Stomach (tissue), 9 donors: ENCODE data around the gene KLK7. TPM values are rescaled to one million over a fixed set of nuclear protein-coding genes. Genes with fewer than 3 reads are reported as not detected.

Source experiments
- DNase-seq, 2 donors: peaks; one replicate each; pipeline versions ENCODE4 v3.0.0 to v3.0.0-alpha.2; 2013 to 2019
- H3K27ac ChIP-seq, 5 donors: fragments of 200-600 bp in 4 of 5; sonication (generic) in 4 of 5; one replicate each; pipeline ENCODE4 v1.5.1; 2013 to 2019; ENCODE audit warnings: mild to moderate bottlenecking in 1 of 5, moderate library complexity in 1 of 5
- H3K27me3 ChIP-seq, 3 donors: fragments of 200-600 bp; sonication (generic); one replicate each; pipeline ENCODE4 v1.5.1; 2017 to 2019; ENCODE audit warnings: mixed run types in 1 of 3
- H3K36me3 ChIP-seq, 4 donors: fragments of 200-600 bp; sonication (generic); 1 replicate in 3 of 4; 2 replicates in 1 of 4; pipeline ENCODE4 v1.5.1; 2016 to 2019
- H3K4me1 ChIP-seq, 4 donors: fragments of 200-600 bp; sonication (generic); one replicate each; pipeline ENCODE4 v1.5.1; 2016 to 2019
- H3K4me3 ChIP-seq, 4 donors: fragments of 200-600 bp; sonication (generic) in 3 of 4; one replicate each; pipeline ENCODE4 v1.5.1; 2016 to 2019; ENCODE audit warnings: mild to moderate bottlenecking in 1 of 4
- H3K9me3 ChIP-seq, 4 donors: fragments of 200-600 bp; sonication (generic); one replicate each; pipeline ENCODE4 v1.5.1; 2016 to 2019
- CTCF ChIP-seq, 7 experiments: fragments of 450-650 bp in 4 of 7; fragments of 200-600 bp in 3 of 7; sonication (generic) in 3 of 7; IDR thresholded peaks; one replicate each; pipeline ENCODE4 v1.5.1; 2016 to 2019; ENCODE audit warnings: antibody characterized with exemption in 7 of 7, control low read depth in 2 of 7, mild to moderate bottlenecking in 1 of 7
- EP300 ChIP-seq: sonication (generic); formaldehyde crosslinking; IDR thresholded peaks from one replicate; pipeline ENCODE4 v1.6.1; 2017; ENCODE audit warnings: antibody characterized with exemption
- POLR2A ChIP-seq, 4 donors: fragments of 450-650 bp; IDR thresholded peaks; one replicate each; pipeline ENCODE4 v1.6.1; 2016; ENCODE audit warnings: antibody characterized with exemption in 4 of 4, control low read depth in 2 of 4, mild to moderate bottlenecking in 1 of 4, moderate library complexity in 1 of 4
- POLR2AphosphoS5 ChIP-seq, 3 donors: sonication (generic); formaldehyde crosslinking; IDR thresholded peaks; one replicate each; pipeline ENCODE4 v1.6.1; 2016; ENCODE audit warnings: antibody characterized with exemption in 3 of 3
- WGBS, 5 donors: extraction: QIAGEN DNeasy Blood & Tissue Kit in 3 of 5; methylation state at CpG; one replicate each; pipeline versions ENCODE4 v1.1.5 to v1.1.7; 2013 to 2018; 5-methylcytosine and 5-hydroxymethylcytosine counted together
- intact Hi-C: fragments of 100-400 bp; cut with DNase I; formaldehyde crosslinking; loops from one replicate; pipeline ENCODE4 v1.15.1; 2023; ENCODE audit warnings: low total_unique reads
- polyA plus RNA-seq, 3 donors: library from polyadenylated mRNA; stranded (reverse); fragments of 200-250 nt; gene quantifications; one replicate each; pipeline ENCODE4 v1.2.3, GENCODE V29; 2013
- total RNA-seq, 5 donors: library from RNA; depleted of rRNA; stranded (reverse); fragments of >200 nt; gene quantifications; one replicate each; pipeline versions ENCODE4 v1.1.0 to v1.2.3, GENCODE V29; 2014 to 2016
- donor health status: healthy with polysubstance abuse.
- donor health status: Bipolar disorder and iron deficiency.
- donor health status: healthy.

The KLK7 gene
- total and polyA plus RNA-seq, 8 donors: 7.8 TPM; not detected in 7

DNA sequence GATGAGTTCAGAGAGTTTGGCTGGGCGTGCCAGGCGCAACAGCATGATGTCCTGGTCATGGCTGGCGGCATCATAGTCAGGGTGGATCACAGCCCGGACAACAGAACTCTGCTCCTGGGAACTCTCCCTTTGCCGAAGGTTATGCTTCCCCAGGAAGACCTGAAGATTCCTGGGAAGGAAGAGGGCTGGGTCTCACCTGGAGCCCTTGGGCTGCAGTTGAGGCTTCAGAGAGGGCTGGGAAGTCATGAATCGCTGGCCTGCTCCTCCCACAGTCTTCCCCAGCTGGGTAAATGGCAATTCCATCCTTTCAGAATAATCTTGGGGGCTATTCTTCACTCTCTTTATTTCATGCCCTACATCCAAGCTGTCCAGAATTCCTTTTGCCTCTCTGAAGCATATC, 20.3 kb downstream of the KLK7 start:
- WGBS, 5 donors: 70 to 88% (median 80%) methylated on average over 6 of the region's 6 CpGs
- intact Hi-C loops: no loop called here
- Histone ChIP-seq H3K27ac (no peak overlapping the region), H3K4me3 (no peak overlapping the region), H3K36me3 (no peaks in the 10 kb centered on the region), H3K27me3 (peaks cover 0 to 76% (median 2%) of the 10 kb centered on the region in 3 donors), H3K9me3 (no peaks in the 10 kb centered on the region), H3K4me1 (no peaks in the 10 kb centered on the region)
- DNase-seq: no peak
- TF ChIP-seq POLR2AphosphoS5 (IDR thresholded peaks at IDR 0.05) (no peak), CTCF (IDR thresholded peaks at IDR 0.05) (no peak), POLR2A (IDR thresholded peaks at IDR 0.05) (no peak), EP300 (no peak)

DNA sequence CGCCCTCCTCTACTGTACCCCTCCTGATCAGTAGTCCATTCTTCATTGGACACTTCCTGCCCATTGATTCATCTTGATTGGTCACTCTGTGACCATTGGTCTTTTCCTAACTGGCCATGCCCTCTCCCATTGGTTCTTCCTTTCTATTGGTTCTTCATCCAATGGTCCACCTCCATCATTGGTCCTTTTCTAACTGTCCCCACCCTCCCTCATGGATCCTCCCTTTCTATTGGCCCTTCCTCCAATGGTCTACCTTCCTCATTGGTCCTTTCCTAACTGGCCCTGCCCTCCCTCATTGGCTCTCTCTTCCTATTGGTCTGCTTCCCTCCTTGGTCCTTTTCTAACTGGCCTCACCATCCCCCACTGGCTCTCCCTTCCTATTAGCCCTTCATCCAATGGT, 21.5 kb downstream of the KLK7 start:
- Histone ChIP-seq H3K36me3 (no peaks in the 10 kb centered on the region), H3K27me3 (peaks cover 0 to 77% (median 8%) of the 10 kb centered on the region in 3 donors), H3K9me3 (no peaks in the 10 kb centered on the region), H3K4me1 (no peaks in the 10 kb centered on the region), H3K27ac (no peak overlapping the region), H3K4me3 (no peak overlapping the region)
- 78 to 95% (median 90%) methylated on average over 1 of the region's 1 CpG for WGBS, 5 donors
- intact Hi-C loops: no loop called here
- DNase-seq: no peak
- no peak for TF ChIP-seq POLR2AphosphoS5 (IDR thresholded peaks at IDR 0.05)

DNA sequence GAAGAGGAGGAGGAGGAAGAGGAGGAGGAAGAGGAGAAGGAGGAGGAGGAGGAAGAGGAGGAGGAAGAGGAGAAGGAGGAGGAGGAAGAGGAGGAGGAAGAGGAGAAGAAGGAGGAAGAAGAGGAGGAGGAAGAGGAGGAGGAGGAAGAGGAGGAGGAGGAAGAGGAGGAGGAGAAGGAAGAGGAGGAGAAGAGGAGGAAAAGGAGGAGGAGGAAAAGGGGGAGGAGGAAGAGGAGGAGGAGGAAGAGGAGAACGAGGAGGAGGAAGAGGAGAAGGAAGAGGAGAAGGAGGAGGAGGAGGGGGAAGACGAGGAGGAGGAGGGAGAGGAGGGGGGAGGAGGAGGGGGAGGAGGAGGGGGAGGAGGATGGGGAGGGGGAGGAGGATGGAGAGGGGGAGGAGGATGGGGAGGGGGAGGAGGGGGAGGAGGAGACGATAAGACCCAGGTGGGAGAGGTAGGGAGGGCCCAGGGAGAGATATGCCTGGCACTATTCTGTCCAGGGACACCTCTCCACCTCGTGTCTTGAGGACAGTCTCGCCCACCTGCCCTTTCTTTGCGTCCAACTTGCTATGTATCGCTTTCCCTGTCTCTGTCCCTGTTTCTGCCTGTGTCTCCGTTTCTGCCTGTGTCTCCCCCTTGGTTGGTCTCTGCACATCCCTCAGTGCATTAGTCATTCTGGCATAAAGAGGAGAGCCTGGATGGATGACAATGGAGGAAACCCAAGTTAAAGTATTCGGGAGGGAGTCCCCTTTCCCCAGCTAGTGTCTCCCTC, 23.8 kb downstream of the KLK7 start:
- no peak overlapping the region for H3K27ac ChIP-seq
- H3K27me3 ChIP-seq: peaks cover 0 to 62% (median 8%) of the 10 kb centered on the region in 3 donors
- 55 to 64% (median 59%) methylated on average over 6 to 9 of the region's 9 CpGs for WGBS, 5 donors
- no peak for DNase-seq
- no peaks in the 10 kb centered on the region for H3K9me3 ChIP-seq
- H3K4me3 ChIP-seq: no peak overlapping the region
- no peaks in the 10 kb centered on the region for H3K36me3 ChIP-seq
- TF ChIP-seq POLR2AphosphoS5 (IDR thresholded peaks at IDR 0.05) (no peak), EP300 (no peak), POLR2A (IDR thresholded peaks at IDR 0.05) (no peak), CTCF (IDR thresholded peaks at IDR 0.05) (no peak)
- no peaks in the 10 kb centered on the region for H3K4me1 ChIP-seq
- intact Hi-C loops: no loop called here

DNA sequence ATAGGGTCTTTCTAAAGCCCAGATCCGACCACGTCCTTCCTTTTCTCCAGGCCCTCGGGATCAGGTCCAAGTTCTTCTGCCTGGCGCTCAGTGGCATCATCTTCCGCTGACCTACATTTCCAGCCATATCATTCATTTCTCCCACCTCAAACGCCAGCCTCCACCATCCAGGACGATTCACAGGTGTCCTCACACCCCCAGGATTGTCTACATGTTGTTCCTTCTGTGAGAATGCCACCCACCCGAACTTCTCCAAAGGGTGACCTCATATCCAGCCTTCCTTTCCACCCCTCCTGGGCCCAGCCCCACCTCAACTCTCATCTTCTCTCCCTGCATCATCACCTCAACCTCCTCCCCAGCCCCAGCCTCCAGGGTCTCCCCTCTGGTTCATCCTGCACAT, 26.1 kb downstream of the KLK7 start:
- DNase-seq: no peak
- Histone ChIP-seq H3K36me3 (no peaks in the 10 kb centered on the region), H3K4me3 (no peak overlapping the region), H3K27ac (no peak overlapping the region), H3K9me3 (no peaks in the 10 kb centered on the region), H3K27me3 (peaks cover 0 to 55% (median 10%) of the 10 kb centered on the region in 3 donors), H3K4me1 (no peaks in the 10 kb centered on the region)
- TF ChIP-seq POLR2AphosphoS5 (IDR thresholded peaks at IDR 0.05) (no peak), POLR2A (IDR thresholded peaks at IDR 0.05) (no peak), CTCF (IDR thresholded peaks at IDR 0.05) (no peak), EP300 (no peak)
- WGBS, 5 donors: 67 to 79% (median 75%) methylated on average over 8 of the region's 8 CpGs
- intact Hi-C loops: no loop called here

DNA sequence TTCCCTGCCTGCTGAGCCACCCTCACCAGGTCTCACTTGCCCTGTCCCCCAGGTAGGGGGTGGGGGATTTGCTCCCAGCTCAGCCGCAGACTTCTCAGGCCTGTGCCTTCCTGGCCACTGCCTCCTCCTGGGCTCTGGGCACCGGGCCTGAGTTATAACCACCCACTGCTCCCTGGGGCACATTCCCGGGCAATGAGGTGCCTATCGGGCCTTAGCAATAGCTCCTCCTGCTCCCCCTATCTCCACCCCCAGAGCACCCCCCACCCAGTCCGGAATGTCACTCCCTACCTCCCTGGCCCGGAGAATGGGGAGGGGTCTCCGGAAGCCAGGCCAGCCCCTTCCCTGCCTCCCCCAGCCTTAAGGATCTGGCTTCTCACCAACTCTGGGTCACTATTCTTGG, 30.8 kb downstream of the KLK7 start, which contains the start of gene KLK5:
Gene KLK5 (minus strand): TSS at position 129 of the 400 bp plus-strand sequence. CDS start 381 bp downstream, outside the sequence.
- Histone ChIP-seq H3K27ac (no peak within 1 kb of the TSS), H3K4me3 (no peak within 1 kb of the TSS), H3K9me3 (no peaks in the 10 kb centered on the region), H3K27me3 (peaks cover 0 to 60% (median 11%) of the 10 kb centered on the region in 3 donors), H3K4me1 (no peaks in the 10 kb centered on the region), H3K36me3 (no peaks in the 10 kb centered on the region)
- WGBS, 5 donors: 13 to 19% (median 15%) methylated on average over 6 to 7 of the region's 7 CpGs
- intact Hi-C loops: no loop called here
- TF ChIP-seq POLR2A (IDR thresholded peaks at IDR 0.05) (no peak), POLR2AphosphoS5 (IDR thresholded peaks at IDR 0.05) (no peak), EP300 (no peak), CTCF (IDR thresholded peaks at IDR 0.05) (no peak)
- DNase-seq: peak in 1 of 2 donors; percentile 9
